ENCODE data around the gene TOMM20. TPM values are rescaled to one million over a fixed set of nuclear protein-coding genes. Genes with fewer than 3 reads are reported as not detected.

The TOMM20 gene
- total and polyA plus RNA-seq, 9 of the 15 experiments (the other 6 are each of a cell fraction or from before 2014, with no cell fraction given), result 70.6 to 334 (median 159) TPM

- Histone ChIP-seq H4K20me1 (replicated peaks; ENCODE audit: control insufficient read depth, insufficient read depth, low read length) (no peaks in the 10 kb centered on the region), H3K27me3 (ENCODE audit: control insufficient read depth in 2 of 2, insufficient read depth in 2 of 2, low read length in 2 of 2) (no peaks in the 10 kb centered on the region), H3K4me2 (ENCODE audit: insufficient read depth, low read length) (no peak overlapping the region), H3K4me3 (no peak overlapping the region), H3K9me3 (replicated peaks; ENCODE audit: control insufficient read depth, insufficient read depth, low read depth, low read length) (peaks cover 6% of the 10 kb centered on the region), H3K9me1 (ENCODE audit: control insufficient read depth, insufficient read depth, low read length) (peaks cover 3% of the 10 kb centered on the region), H3K36me3 (ENCODE audit: control insufficient read depth, insufficient read depth, low read length) (no peaks in the 10 kb centered on the region; the same call in 2 of the 3 replicates), H3K4me1 (replicated peaks in 1 of 2; ENCODE audit: control insufficient read depth in 2 of 2, insufficient read depth in 2 of 2, low read length in 2 of 2) (peaks cover 21% of the 10 kb centered on the region in 2 experiments), H3K9ac (ENCODE audit: insufficient read depth in 1 of 2, low read depth in 2 of 2, low read length in 2 of 2) (no peak overlapping the region), H3K27ac (ENCODE audit: extremely low read depth, low read depth, low read length) (no peak overlapping the region; the same call in 2 of the 3 replicates), H2AFZ (ENCODE audit: low read depth, low read length) (no peak overlapping the region), H3K79me2 (ENCODE audit: control insufficient read depth, insufficient read depth, low read length) (no peaks in the 10 kb centered on the region)
- ATAC-seq (no peak), FAIRE-seq (no peak), DNase-seq (ENCODE audit: extremely low read depth in 1 of 4, low spot score in 3 of 4) (no peak)
- 81% methylated on average over 15 of the region's 15 CpGs for WGBS (ENCODE audit: insufficient coverage, low coverage, missing lambda C conversion rate)
- BruUV-seq (replicated peaks), result no TSS peak
- intact Hi-C loops (cut with micrococcal nuclease) (no loop called here), in situ Hi-C loops (cut with MboI) (no loop called here)
- POLR2A ChIA-PET, result interaction anchor here (0.6 kb wide), 1 partner anchor 87 kb away, joined by 3 read pairs; no protein-coding TSS in a partner anchor
- CTCF ChIA-PET (ENCODE audit: low intra/inter-chr PET ratio), result no interaction called here
- no peak for TF ChIP-seq ZNF766 (CRISPR knock-in tag; conservative IDR thresholded peaks at IDR 0.05)
- TF ChIP-seq NR0B1 (IDR thresholded peaks at IDR 0.05; ENCODE audit: partially characterized antibody), result no peak
- no peak for TF ChIP-seq CTCFL (IDR thresholded peaks at IDR 0.05; ENCODE audit: borderline replicate concordance, insufficient read depth, low read depth, low read length, poor library complexity, severe bottlenecking)
- TF ChIP-seq BRF2 (IDR thresholded peaks at IDR 0.05; ENCODE audit: borderline replicate concordance, insufficient read depth, insufficient read length), result no peak
- no peak for TF ChIP-seq SOX6 (IDR thresholded peaks at IDR 0.05)
- TF ChIP-seq KDM5B (IDR thresholded peaks at IDR 0.05; ENCODE audit: insufficient replicate concordance, low read depth, low read length), result no peak
- no peak for TF ChIP-seq ZNF707 (CRISPR knock-in tag; conservative IDR thresholded peaks at IDR 0.05)
- TF ChIP-seq BRD9 (IDR thresholded peaks at IDR 0.05; ENCODE audit: low read depth, partially characterized antibody), result peak; percentile 52
- no peak for TF ChIP-seq ZSCAN32 (CRISPR knock-in tag; IDR thresholded peaks at IDR 0.05)
- TF ChIP-seq NCOA4 (IDR thresholded peaks at IDR 0.05; ENCODE audit: partially characterized antibody), result peak; percentile 92
- TF ChIP-seq THRB (CRISPR knock-in tag; conservative IDR thresholded peaks at IDR 0.05), result peak; percentile 97
- no peak for TF ChIP-seq MLX (CRISPR knock-in tag; conservative IDR thresholded peaks at IDR 0.05)
- TF ChIP-seq MAFG (tag; conservative IDR thresholded peaks at IDR 0.05), result no peak
- TF ChIP-seq ZBED1 (IDR thresholded peaks at IDR 0.05), result no peak
Observed at GRCh38 chr1:235077571-235078479, 50.8 kb downstream of the TOMM20 start.
